Central memory CD8-positive, alpha-beta T cell (primary cell): ENCODE data around the gene KNG1.

Source experiments
- ATAC-seq: fragments of 150-1000 bp; cut with Tn5 transposase; replicated peaks from 2 replicates; pipeline ENCODE4 v1.10.0; 2022; ENCODE audit warnings: mild to moderate bottlenecking, moderate FRiP score, moderate number of reproducible peaks; ENCODE audit not compliant: poor library complexity, severe bottlenecking; ENCODE audit errors: extremely low read depth
- DNase-seq, 2 donors: peaks; one replicate each; pipeline ENCODE4 v3.0.0; 2021; ENCODE audit warnings: low spot score in 2 of 2
- H3K27ac Mint-ChIP-seq: one replicate; pipeline ENCODE4 v1.8.0; 2022; ENCODE audit warnings: low read depth, mild to moderate bottlenecking, moderate library complexity, mixed read lengths
- H3K27me3 Mint-ChIP-seq: one replicate; pipeline ENCODE4 v1.8.0; 2022; ENCODE audit warnings: mixed read lengths
- H3K36me3 Mint-ChIP-seq: one replicate; pipeline ENCODE4 v1.8.0; 2022; ENCODE audit warnings: mild to moderate bottlenecking, moderate library complexity, mixed read lengths; ENCODE audit not compliant: insufficient read depth
- H3K4me1 Mint-ChIP-seq: one replicate; pipeline ENCODE4 v1.8.0; 2022; ENCODE audit warnings: mixed read lengths
- H3K4me3 Mint-ChIP-seq: one replicate; pipeline ENCODE4 v1.8.0; 2022; ENCODE audit warnings: mild to moderate bottlenecking, moderate library complexity, mixed read lengths
- H3K9me3 Mint-ChIP-seq: one replicate; pipeline ENCODE4 v1.8.0; 2022; ENCODE audit warnings: mixed read lengths

The KNG1 gene

DNA sequence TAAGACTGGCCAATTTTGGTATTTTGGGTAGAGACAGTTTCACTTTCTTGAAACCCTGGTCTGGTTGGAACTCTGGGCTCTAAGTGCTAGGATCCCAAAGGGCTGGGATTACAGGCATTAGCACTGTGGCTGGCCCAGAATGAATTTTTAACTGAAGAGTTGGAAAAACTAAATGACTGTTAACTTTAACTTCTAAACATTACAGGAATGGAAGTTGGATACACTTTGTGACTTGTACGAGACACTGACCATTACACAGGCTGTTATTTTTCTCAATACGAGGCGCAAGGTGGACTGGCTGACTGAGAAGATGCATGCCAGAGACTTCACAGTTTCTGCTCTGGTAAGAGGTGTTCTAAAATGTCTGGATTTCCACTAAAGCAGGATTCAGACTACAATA lies 69.8 kb downstream of the KNG1 start:
- H3K4me3 Mint-ChIP-seq: peak overlapping the region; percentile 97
- H3K27ac Mint-ChIP-seq: peak overlapping the region; percentile 100
- peaks cover 70% of the 10 kb centered on the region for H3K4me1 Mint-ChIP-seq
- ATAC-seq: no peak
- no peak for DNase-seq
- peaks cover 87% of the 10 kb centered on the region for H3K36me3 Mint-ChIP-seq
- no peaks in the 10 kb centered on the region for H3K9me3 Mint-ChIP-seq
- H3K27me3 Mint-ChIP-seq: no peaks in the 10 kb centered on the region

- H3K4me1 Mint-ChIP-seq: peaks cover 65% of the 10 kb centered on the region
- no peak for ATAC-seq
- no peaks in the 10 kb centered on the region for H3K9me3 Mint-ChIP-seq
- peak overlapping the region; percentile 97 for H3K4me3 Mint-ChIP-seq
- H3K36me3 Mint-ChIP-seq: peaks cover 86% of the 10 kb centered on the region
- DNase-seq: no peak
- no peaks in the 10 kb centered on the region for H3K27me3 Mint-ChIP-seq
- peak overlapping the region; percentile 100 for H3K27ac Mint-ChIP-seq
Observed at GRCh38 chr3:186787642-186788481, 70.7 kb downstream of the KNG1 start.

- Mint-ChIP-seq H3K27ac (peak overlapping the region; percentile 100), H3K4me3 (peak overlapping the region; percentile 97), H3K36me3 (peaks cover 82% of the 10 kb centered on the region), H3K27me3 (no peaks in the 10 kb centered on the region), H3K9me3 (no peaks in the 10 kb centered on the region), H3K4me1 (peaks cover 60% of the 10 kb centered on the region)
- DNase-seq (no peak), ATAC-seq (no peak)
Observed at GRCh38 chr3:186788482-186789370, 71.6 kb downstream of the KNG1 start.

DNA sequence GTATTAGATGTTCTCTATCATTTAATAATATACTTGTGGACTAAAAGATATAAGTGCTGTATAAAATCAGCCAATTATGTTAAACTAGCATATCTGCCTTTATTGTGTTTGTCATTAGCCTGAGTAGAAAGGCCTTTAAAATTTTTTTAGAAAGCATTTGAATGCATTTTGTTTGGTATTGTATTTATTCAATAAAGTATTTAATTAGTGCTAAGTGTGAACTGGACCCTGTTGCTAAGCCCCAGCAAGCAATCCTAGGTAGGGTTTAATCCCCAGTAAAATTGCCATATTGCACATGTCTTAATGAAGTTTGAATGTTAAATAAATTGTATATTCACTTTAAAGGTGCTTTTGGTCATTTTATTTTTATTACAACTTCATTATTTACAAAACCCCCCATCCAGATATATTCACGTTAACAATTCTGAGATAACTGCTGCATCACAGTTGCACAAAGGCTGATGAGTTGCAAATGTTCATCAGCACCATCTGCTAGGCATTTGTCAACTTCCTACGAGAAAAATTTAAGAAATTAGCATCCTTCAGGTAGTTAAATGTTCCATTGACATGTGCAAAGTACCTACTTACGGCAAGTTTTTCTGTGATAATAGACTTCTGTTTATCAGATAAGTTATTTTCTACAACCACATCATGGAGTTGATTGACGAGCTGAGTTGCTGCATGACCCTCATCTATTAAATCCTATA lies 72.5 kb downstream of the KNG1 start:
- H3K9me3 Mint-ChIP-seq: no peaks in the 10 kb centered on the region
- H3K27me3 Mint-ChIP-seq: no peaks in the 10 kb centered on the region
- H3K4me1 Mint-ChIP-seq: peaks cover 50% of the 10 kb centered on the region
- ATAC-seq (no peak), DNase-seq (no peak)
- H3K36me3 Mint-ChIP-seq: peaks cover 76% of the 10 kb centered on the region
- peak overlapping the region; percentile 100 for H3K27ac Mint-ChIP-seq
- H3K4me3 Mint-ChIP-seq: peak overlapping the region; percentile 13

GRCh38 chr3:186790261-186790981 lies 73.3 kb downstream of the KNG1 start:
- no peaks in the 10 kb centered on the region for H3K27me3 Mint-ChIP-seq
- peaks cover 44% of the 10 kb centered on the region for H3K4me1 Mint-ChIP-seq
- DNase-seq: no peak
- H3K4me3 Mint-ChIP-seq: no peak overlapping the region
- H3K36me3 Mint-ChIP-seq: peaks cover 72% of the 10 kb centered on the region
- peak overlapping the region; percentile 44 for H3K27ac Mint-ChIP-seq
- no peak for ATAC-seq
- H3K9me3 Mint-ChIP-seq: no peaks in the 10 kb centered on the region
